ENCODE data around the gene ELAVL4. TPM values are rescaled to one million over a fixed set of nuclear protein-coding genes. Genes with fewer than 3 reads are reported as not detected.

The ELAVL4 gene
- polyA plus RNA-seq, 1 donor from 2014 or later, result 105 TPM

DNA sequence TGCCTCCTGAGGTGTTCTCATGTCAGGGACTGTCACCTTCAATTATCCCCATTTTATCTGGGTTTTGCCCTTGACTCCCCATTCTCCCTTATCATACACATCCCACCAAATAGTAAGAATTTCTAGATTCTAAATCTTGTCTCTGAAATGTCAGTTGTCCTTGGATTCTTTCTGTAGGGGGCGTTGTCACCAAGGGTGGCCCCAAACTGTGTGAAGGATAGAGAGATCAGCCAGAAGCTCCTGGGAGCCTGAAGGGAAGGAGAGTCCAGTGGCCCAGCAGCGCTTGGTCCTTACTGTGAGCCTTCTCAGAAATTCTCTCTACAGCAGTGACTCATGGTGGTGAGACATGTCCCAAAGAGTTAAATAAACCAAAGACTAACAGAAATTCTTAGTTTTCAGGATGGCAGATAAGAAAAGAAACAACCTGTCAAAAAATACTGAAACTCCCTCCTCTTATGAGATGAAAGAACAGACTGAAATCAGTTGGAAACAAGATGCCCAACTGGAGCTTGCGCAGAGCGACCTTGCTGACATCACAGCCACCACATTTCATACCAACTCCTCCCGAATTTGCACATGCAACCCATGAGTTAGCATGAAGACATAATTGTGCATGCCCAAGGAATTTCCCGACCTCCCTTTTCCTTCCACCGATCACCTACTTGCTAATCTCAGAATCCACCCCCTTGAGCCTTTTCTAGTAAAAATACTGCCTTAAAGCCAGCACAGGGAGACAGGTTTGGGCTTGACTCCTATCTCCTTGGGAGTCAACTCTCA lies 109.8 kb downstream of the ELAVL4 start:
- H2AFZ ChIP-seq (ENCODE audit: low read depth, low read length), result no peak overlapping the region
- TF ChIP-seq MXI1 (conservative IDR thresholded peaks at IDR 0.05; ENCODE audit: poor library complexity, severe bottlenecking) (no peak), TAF1 (IDR thresholded peaks at IDR 0.05; ENCODE audit: low read depth) (no peak), POLR2AphosphoS5 (IDR thresholded peaks at IDR 0.05) (no peak), EZH2 (IDR thresholded peaks at IDR 0.05; ENCODE audit: borderline replicate concordance, insufficient read depth, low read length, poor library complexity, severe bottlenecking) (no peak), RAD21 (conservative IDR thresholded peaks at IDR 0.05) (no peak), EP300 (conservative IDR thresholded peaks at IDR 0.05; ENCODE audit: poor library complexity, severe bottlenecking) (no peak), SMC3 (conservative IDR thresholded peaks at IDR 0.05; ENCODE audit: poor library complexity) (no peak)
- TF ChIP-seq, protein P1, sequence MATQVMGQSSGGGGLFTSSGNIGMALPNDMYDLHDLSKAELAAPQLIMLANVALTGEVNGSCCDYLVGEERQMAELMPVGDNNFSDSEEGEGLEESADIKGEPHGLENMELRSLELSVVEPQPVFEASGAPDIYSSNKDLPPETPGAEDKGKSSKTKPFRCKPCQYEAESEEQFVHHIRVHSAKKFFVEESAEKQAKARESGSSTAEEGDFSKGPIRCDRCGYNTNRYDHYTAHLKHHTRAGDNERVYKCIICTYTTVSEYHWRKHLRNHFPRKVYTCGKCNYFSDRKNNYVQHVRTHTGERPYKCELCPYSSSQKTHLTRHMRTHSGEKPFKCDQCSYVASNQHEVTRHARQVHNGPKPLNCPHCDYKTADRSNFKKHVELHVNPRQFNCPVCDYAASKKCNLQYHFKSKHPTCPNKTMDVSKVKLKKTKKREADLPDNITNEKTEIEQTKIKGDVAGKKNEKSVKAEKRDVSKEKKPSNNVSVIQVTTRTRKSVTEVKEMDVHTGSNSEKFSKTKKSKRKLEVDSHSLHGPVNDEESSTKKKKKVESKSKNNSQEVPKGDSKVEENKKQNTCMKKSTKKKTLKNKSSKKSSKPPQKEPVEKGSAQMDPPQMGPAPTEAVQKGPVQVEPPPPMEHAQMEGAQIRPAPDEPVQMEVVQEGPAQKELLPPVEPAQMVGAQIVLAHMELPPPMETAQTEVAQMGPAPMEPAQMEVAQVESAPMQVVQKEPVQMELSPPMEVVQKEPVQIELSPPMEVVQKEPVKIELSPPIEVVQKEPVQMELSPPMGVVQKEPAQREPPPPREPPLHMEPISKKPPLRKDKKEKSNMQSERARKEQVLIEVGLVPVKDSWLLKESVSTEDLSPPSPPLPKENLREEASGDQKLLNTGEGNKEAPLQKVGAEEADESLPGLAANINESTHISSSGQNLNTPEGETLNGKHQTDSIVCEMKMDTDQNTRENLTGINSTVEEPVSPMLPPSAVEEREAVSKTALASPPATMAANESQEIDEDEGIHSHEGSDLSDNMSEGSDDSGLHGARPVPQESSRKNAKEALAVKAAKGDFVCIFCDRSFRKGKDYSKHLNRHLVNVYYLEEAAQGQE (IDR thresholded peaks at IDR 0.05; ENCODE audit: borderline replicate concordance), result no peak
- TF ChIP-seq, protein P2, sequence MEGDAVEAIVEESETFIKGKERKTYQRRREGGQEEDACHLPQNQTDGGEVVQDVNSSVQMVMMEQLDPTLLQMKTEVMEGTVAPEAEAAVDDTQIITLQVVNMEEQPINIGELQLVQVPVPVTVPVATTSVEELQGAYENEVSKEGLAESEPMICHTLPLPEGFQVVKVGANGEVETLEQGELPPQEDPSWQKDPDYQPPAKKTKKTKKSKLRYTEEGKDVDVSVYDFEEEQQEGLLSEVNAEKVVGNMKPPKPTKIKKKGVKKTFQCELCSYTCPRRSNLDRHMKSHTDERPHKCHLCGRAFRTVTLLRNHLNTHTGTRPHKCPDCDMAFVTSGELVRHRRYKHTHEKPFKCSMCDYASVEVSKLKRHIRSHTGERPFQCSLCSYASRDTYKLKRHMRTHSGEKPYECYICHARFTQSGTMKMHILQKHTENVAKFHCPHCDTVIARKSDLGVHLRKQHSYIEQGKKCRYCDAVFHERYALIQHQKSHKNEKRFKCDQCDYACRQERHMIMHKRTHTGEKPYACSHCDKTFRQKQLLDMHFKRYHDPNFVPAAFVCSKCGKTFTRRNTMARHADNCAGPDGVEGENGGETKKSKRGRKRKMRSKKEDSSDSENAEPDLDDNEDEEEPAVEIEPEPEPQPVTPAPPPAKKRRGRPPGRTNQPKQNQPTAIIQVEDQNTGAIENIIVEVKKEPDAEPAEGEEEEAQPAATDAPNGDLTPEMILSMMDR (IDR thresholded peaks at IDR 0.05; ENCODE audit: poor library complexity, severe bottlenecking), result no peak
- H3F3A ChIP-seq (ENCODE audit: insufficient read depth, low read length, poor library complexity, severe bottlenecking), result no peaks in the 10 kb centered on the region

GRCh38 chr1:50228871-50229384 lies 120.2 kb downstream of the ELAVL4 start:
- Histone ChIP-seq H3K27ac (ENCODE audit: low read length) (no peak overlapping the region), H2AFZ (ENCODE audit: low read depth, low read length) (no peak overlapping the region), H3K9me2 (ENCODE audit: insufficient read depth, low read length) (no peaks in the 10 kb centered on the region), H3K4me2 (ENCODE audit: low read length) (no peak overlapping the region), H3F3A (ENCODE audit: insufficient read depth, low read length, poor library complexity, severe bottlenecking) (no peaks in the 10 kb centered on the region), H3K36me3 (ENCODE audit: insufficient read depth, low read length) (no peaks in the 10 kb centered on the region), H3K4me3 (ENCODE audit: low read length) (no peak overlapping the region), H3K79me2 (replicated peaks; ENCODE audit: insufficient read depth, low read length) (no peaks in the 10 kb centered on the region), H3K27me3 (ENCODE audit: insufficient read depth, low read depth, low read length) (no peaks in the 10 kb centered on the region), H3K9me3 (ENCODE audit: low read length) (no peaks in the 10 kb centered on the region), H3K9ac (ENCODE audit: low read length) (no peak overlapping the region), H4K20me1 (ENCODE audit: insufficient read depth) (no peaks in the 10 kb centered on the region)
- TF ChIP-seq EP300 (conservative IDR thresholded peaks at IDR 0.05; ENCODE audit: poor library complexity, severe bottlenecking) (no peak), TAF1 (IDR thresholded peaks at IDR 0.05; ENCODE audit: low read depth) (no peak), POLR2AphosphoS5 (IDR thresholded peaks at IDR 0.05) (no peak), MXI1 (conservative IDR thresholded peaks at IDR 0.05; ENCODE audit: poor library complexity, severe bottlenecking) (no peak)
- TF ChIP-seq, protein P2 (IDR thresholded peaks at IDR 0.05; ENCODE audit: poor library complexity, severe bottlenecking), result no peak

More for the DNA sequence above, 109.8 kb downstream of the ELAVL4 start:
- Histone ChIP-seq H3K9ac (ENCODE audit: low read length) (no peak overlapping the region), H3K27me3 (ENCODE audit: insufficient read depth, low read depth, low read length) (no peaks in the 10 kb centered on the region), H3K4me3 (ENCODE audit: low read length) (no peak overlapping the region), H3K79me2 (replicated peaks; ENCODE audit: insufficient read depth, low read length) (no peaks in the 10 kb centered on the region), H3K9me3 (ENCODE audit: low read length) (no peaks in the 10 kb centered on the region), H3K27ac (ENCODE audit: low read length) (no peak overlapping the region), H3K4me2 (ENCODE audit: low read length) (no peak overlapping the region), H3K36me3 (ENCODE audit: insufficient read depth, low read length) (no peaks in the 10 kb centered on the region), H4K20me1 (ENCODE audit: insufficient read depth) (no peaks in the 10 kb centered on the region), H3K9me2 (ENCODE audit: insufficient read depth, low read length) (no peaks in the 10 kb centered on the region)
